DMS114 treated with DMSO at 0.1 percent for 48 hours (cell line): ENCODE measurements around the gene GCFC2.

Experiments
- DNase-seq: peaks from one replicate; lab custom pipeline; 2025; ENCODE audit not compliant: unreplicated experiment; lab: John Stamatoyannopoulos, UW

GCFC2 gene

GRCh38 chr2:75632091-75632701 lies 78.5 kb downstream of the GCFC2 start:
- no peak for DNase-seq

GRCh38 chr2:75627902-75628504 lies 82.7 kb downstream of the GCFC2 start:
- DNase-seq: peak; percentile 71

GRCh38 chr2:75622929-75623328 lies 87.8 kb downstream of the GCFC2 start:
- no peak for DNase-seq

- DNase-seq: no peak
Measured at GRCh38 chr2:75622500-75622899, 88.2 kb downstream of the GCFC2 start.

- no peak for DNase-seq
Measured at GRCh38 chr2:75621228-75621627, 89.5 kb downstream of the GCFC2 start.

GRCh38 chr2:75619956-75620740 lies 90.6 kb downstream of the GCFC2 start:
- no peak for DNase-seq

GRCh38 chr2:75616933-75617332 lies 93.8 kb downstream of the GCFC2 start:
- DNase-seq: no peak

GRCh38 chr2:75616406-75616805 lies 94.3 kb downstream of the GCFC2 start:
- DNase-seq: no peak

GRCh38 chr2:75614162-75614651 lies 96.5 kb downstream of the GCFC2 start:
- DNase-seq: no peak

GRCh38 chr2:75612862-75613243 lies 97.9 kb downstream of the GCFC2 start:
- DNase-seq: no peak
